ENCODE results near the gene HOXD9.

The HOXD9 gene

DNA sequence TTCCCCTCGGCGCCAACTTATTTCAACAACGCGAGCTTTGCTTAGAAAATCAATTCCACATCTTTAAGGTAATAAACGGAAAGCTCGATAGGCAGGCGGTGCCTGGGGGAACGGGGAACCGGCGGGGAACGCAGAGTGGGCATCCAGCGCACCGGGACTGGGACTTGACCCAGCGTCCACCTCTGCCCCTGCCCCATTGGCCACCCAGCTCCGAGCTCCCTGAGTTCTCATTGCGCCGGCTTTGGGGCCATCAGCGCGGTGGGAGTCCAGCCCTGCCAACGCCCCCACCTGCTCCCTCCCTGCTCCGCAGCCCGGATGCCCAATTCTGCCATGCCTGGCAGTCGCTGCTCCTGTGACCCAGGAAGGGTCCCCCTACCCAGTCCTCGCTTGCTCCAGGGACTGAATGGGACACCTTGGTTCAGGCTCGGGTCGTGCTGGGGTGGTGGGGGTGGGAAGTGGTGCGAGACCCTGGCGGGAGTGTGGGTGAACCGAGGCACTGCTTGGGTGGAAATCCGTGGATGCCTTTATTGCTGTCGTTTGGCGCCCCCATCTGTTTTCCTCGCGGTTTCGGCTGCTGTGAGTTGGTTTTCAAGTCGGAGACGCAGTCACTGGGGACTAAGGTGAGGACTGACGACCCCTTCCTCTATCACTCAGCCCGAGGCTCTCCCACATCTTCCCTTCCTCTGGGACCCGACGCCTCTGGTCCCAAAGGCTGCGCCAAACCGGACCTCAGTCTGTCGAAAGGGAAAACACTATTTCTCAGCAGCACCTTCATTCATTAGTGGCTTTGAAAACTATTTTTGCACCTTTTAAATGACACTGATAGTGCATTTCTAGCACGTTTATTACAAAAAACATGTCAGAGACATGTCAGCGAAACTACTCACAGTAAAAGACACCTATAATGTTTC, 36.4 kb upstream of the HOXD9 start:
- no peak for DNase-seq

DNA sequence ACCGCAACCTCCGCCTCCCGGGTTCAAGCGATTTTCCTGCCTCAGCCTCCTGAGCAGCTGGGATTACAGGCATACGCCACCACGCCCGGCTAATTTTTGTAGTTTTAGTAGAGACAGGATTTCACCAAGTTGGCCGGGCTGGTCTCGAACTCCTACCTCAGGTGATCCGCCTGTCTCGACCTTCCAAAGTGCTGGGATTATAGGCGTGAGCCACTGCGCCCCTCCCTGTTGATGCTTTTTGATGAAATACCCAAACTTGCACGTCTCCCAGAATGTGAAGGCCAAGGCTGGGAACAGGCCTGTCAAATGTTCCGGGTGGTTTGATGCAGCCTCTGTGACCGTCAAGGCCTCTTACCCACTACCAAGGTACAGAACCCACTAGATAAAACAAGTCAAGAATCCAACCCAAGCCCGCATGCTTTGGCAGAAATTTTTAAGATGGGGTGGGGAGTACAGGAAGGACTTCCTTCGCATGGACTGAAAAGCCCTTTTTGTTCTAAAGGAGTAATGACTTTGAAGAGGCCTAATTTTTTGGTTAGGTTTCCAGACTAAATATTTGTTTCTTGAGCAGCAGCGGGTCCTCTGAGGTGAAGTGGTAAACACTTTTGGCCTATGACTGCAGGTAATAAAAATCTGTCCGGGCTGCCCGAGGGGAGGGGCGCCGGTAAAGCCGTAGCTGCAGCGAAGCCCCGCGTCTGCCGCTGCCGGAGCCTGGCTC, 35.0 kb upstream of the HOXD9 start:
- DNase-seq = no peak

DNA sequence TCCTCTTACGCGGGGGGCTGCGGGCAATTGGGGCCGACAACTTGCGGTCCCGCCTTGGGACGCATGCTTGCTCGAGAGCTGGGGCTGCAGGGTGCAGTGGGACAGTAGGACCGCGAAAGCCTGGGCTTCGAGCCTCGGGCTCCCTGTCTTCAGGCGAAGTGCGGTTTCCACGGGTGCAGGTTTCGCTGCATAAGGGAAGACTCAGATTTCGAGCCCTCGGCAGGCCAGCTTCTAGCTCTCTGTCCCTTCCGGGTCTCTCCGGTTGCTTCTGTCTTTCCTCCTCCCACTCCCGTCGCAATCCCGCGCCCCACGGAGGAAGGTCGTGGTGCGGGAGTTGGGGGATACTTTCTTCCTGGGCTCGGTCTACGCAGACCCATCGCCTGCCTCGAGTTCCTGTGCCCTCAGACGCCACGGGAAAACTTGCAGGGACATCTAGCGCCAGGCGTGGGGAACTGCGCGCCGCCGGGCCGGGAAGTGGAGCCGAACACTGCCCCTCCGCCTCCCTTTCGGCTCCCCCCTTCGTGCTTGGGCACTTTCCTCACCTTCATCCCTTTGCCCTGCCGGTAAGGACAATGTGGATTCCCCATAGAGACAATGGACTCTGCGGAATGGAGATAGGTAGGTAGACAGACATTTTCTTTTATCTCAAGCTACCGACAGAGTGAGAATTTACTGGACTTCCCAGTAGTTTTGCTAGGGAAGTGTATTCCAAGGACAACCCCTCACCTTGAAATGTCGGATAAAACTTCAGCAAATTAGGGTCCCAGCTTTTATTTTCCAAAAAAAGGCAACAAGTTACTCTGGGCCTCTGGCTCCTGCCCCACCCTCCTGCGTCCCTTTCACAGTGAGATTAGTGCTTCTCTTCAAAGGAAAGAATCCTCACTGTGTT, 34.2 kb upstream of the HOXD9 start:
- DNase-seq = no peak

DNA sequence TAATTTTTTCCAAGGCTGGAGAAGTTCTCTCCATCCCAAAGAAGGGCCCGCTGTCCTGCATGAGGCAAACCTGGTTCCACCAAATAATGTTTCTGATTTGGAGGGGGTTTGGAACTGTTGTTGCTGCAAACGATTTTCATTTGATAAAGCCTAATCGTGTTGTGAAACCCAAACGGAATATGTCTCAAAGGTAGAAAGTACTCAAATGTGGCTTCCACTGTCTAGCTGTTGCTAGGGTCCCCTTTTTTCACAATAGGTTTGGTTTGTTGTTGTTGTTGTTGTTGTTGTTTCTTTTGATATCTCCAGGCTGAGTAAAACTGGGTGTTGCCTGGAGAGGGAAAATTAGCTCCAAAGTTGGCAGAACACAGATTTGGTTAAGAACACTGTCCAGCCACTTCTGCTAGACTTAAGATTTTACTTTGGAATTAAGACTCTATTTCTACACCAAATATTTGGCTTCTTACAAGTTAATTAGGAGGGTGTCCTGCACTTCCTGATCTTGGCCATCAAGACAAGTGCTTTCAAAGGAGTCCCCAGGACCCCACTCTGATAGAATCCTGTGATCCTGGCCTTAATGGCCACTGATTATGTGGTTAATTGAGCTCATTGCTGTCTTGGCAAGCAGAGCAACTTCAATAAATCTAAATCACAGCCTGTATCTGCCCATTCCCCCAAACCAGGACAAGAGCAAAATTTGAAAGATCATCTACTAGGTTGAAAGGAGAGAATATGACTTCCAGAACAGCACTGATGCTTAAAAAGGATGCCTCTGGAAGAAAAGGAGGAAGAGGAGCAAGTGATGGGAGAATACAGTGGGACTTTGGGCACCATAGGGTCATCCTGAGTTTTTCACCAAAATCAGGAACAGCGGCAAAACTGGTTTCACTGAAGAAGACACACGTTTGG, 33.3 kb upstream of the HOXD9 start:
- DNase-seq = no peak

DNA sequence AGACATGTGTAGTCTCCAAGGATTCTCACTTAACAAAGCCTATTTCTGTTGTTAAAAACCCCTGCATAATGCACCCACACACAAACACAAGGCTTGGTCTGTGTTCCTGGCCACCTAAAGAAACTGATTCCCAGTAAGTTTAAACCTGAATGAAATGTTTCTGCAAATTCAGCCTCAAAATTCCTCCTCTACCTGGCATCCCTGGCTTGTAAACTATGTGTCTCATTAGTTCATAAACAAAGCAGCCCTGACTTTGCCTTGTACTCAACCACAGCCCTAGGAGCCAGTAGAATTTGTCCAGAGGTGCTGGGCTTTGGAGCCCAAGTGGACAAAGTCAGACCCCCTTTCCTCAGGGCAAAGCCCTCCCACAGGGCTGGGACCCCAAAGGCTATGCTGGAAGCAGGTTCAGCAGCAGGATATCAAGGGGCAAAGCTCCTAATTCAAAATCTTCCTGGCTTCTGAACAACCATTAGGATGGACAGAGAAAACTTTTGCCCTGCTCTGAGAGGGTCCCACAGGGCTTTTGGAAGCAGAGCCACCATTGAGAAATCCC, 32.6 kb upstream of the HOXD9 start:
- DNase-seq = no peak

GRCh38 chr2:176090862-176091261, 31.7 kb upstream of the HOXD9 start:
- no peak for DNase-seq

- no peak for DNase-seq
Observed at GRCh38 chr2:176091329-176092258, 30.9 kb upstream of the HOXD9 start.

DNA sequence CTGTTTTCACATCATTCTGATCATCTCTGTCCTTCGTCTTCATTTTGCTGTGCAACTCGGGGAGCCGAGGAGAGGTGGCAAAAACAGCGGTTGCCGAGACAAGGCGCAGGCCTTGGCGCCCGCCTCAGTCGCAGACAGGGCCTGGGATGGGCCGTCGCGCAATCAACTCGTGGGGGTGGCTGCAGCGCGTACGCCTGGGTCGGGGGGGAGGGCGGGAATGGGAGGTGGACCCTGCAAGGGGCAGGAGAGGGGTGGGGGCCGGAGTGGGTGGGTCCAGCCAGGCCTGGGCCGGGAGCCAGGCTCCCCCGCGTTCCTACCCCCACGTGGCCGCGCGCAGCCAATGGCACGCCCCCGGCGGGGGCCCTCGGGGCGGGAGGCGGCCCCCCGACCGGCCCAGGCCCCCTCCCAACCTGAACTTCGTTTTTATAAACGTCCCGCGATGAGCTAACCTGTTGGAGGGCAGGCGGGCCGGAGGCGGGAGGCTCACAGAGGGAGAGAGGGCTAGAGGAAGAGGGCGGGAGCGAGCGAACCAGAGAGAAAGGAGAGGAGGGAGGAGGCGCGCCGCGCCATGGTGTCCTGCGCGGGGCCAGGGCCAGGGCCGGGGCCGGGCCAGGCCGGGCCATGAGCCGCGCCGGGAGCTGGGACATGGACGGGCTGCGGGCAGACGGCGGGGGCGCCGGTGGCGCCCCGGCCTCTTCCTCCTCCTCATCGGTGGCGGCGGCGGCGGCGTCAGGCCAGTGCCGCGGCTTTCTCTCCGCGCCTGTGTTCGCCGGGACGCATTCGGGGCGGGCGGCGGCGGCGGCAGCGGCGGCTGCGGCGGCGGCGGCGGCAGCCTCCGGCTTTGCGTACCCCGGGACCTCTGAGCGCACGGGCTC, 30.0 kb upstream of the HOXD9 start, which contains the start of gene HOXD13:
Gene HOXD13 (plus strand): TSS at position 452 of the 875 bp plus-strand sequence. CDS start 170 bp downstream, at position 622.
- DNase-seq = no peak

DNA sequence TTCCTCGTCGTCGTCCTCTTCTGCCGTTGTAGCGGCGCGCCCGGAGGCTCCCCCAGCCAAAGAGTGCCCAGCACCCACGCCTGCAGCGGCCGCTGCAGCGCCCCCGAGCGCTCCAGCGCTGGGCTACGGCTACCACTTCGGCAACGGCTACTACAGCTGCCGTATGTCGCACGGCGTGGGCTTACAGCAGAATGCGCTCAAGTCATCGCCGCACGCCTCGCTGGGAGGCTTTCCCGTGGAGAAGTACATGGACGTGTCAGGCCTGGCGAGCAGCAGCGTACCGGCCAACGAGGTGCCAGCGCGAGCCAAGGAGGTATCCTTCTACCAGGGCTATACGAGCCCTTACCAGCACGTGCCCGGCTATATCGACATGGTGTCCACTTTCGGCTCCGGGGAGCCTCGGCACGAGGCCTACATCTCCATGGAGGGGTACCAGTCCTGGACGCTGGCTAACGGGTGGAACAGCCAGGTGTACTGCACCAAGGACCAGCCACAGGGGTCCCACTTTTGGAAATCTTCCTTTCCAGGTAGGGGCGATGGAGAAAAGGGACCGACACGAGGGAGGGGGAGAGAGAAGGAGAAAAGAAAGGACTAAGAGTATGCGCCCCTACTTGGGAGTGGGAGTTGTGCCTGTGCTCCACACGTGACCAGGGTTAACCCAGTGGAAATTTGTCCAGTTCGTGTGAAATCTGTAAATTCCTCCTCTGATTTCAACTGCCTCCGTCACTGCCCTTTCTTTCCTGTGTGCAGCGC, 29.2 kb upstream of the HOXD9 start:
- DNase-seq = no peak

DNA sequence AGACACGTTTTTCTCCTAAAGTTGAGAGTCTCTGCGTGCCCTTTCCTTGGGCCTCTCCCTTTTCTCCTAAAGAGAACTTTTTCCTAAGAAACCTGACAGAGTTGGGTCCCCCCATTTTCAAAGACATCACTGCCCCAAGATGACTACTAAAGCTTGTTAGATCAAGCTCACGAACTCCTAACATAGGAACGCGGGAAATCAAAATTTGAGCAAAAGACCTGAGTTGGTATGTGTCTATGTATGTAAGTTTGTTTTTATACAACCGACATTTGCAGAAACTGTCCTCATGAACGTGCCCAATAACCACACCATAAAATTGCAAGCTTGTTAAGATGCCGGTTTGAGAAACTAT, 28.6 kb upstream of the HOXD9 start:
- DNase-seq = no peak

DNA sequence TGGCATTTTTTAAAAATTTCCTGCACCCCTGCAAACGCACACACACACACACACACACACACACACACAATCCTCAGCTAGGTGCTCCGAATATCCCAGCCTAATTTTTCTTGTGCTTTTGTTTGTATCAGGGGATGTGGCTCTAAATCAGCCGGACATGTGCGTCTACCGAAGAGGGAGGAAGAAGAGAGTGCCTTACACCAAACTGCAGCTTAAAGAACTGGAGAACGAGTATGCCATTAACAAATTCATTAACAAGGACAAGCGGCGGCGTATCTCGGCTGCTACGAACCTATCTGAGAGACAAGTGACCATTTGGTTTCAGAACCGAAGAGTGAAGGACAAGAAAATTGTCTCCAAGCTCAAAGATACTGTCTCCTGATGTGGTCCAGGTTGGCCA, 28.2 kb upstream of the HOXD9 start:
- no peak for DNase-seq

DNA sequence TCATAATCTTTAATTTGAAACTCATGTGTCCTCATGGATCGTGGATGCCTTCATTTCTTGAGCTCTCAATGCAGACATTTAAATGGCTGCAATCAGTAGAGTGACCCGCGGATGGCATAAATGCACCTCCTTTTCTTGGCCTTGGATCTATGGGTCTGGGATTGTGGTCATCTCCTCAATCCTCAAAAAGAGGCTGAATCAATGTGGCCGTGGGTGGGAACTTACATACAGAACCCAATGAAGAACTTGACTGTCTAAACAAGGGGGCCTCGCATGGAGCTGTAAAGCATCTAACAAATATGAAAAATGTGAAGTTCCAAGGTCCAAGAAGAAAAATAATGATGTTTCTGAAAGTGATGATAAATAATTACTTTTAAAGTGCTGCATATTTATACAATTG, 27.1 kb upstream of the HOXD9 start:
- DNase-seq = no peak

- DNase-seq = no peak
Observed at GRCh38 chr2:176096243-176096985, 26.1 kb upstream of the HOXD9 start.

DNA sequence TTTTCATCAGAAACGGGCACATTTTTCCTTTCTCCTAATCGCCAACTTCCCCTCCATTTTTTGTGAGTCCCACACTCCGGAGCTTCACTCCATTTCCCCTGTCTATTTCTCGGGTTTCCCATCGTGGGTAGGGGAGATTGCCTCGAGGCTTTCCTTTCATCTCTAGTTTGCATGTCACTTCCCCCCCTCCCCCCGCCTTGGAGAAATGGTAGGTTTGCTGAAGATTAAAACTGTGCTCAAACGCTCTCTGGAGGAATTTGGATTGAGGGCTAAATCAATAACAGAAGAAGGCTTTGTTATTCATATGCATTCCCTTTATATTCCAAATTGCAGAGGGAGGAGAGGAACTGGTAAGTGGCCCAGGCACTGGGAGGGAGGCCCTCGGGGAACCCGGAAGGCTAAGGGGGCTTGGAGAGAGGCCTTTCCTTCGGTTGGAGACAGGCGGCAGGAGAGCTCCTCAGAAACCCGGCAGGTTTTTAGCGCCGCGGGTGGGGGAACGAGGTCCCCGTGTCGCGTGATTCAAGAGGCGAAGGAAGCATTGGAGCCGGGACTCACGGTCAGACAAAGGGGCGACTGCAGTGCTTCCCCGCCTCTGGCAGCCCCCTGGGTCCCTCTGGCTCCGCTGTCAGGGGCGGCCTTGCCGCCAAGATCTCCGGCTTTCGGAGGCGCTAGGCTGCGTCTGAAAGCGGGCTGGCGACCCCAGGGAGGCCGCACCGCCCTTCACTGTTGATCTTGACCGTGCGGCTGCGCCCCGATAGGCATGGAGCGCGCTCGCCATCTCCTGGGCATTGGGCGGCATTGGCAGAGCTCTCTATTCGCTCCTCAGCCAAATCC, 25.3 kb upstream of the HOXD9 start:
- peak; percentile 59 for DNase-seq

DNA sequence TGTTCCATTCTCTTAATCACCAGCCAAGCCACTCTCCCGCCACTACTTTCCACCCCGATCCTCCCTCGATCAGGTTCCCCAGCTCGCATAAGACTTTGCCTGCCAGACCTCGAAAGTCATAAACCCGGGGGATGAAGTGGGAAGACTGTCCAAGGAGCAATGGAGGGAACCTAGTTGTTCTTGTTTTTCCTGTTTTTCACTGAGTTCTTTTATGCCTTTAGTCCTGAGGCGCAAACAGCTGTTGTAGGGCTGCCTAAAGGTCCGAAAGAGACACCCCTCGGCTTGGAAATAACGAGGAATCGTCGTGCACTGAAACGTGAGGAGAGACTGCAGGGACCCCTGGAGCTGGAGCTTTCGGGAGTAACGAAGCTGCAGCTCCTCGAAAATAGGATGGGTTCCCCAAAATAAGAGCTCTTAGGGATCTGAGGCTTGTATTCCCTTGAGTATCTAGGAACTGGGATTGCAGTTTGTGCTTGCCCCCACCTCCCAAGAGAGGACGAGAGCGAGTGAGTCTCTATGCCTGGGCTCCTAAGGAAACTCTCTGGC, 24.6 kb upstream of the HOXD9 start:
- DNase-seq = no peak

GRCh38 chr2:176098366-176099158, 24.0 kb upstream of the HOXD9 start:
- no peak for DNase-seq
